RKO (cell line): ENCODE measurements around the gene CABP4.

Source experiments
- DNase-seq: peaks from one replicate; pipeline ENCODE4 v3.0.0-alpha.2; 2016; ENCODE audit warnings: low spot score

Gene CABP4

DNA sequence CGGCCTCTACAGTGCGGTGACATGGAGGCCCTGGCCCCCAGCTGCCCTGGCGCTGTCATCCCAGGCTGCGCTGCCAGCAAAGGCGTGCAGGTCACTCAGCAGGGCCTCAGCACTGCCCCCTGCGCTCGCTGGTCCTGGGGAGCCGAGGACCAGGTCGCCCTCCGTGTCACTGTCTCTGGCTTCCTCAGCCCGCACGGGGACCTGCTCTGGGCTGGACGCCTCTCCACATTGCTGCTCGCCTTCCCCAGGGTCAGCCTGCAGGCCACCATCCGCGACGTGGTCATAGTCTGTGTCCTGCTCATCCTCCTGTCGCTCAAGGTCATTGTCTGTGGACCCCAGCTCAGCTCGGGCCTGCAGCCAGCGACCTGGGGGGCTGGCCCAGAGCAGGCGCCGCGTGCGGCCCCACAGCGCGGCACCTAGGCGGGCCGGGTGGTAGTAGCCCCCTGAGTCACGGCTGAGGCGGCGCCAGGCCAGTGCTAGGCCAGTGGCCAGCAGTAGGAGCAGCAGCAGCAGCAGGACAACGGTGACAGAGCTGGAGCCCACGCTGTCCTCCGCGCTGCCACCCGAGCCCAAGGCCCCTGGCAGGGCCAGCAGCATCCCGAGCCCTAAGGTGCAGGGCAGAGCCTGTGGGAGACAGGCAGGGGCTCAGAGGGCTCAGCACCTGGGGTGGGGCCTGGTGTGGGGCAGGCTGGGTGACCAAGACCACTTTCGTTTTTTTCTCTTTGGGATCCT, 19.3 kb upstream of the CABP4 start:
- DNase-seq: no peak

DNA sequence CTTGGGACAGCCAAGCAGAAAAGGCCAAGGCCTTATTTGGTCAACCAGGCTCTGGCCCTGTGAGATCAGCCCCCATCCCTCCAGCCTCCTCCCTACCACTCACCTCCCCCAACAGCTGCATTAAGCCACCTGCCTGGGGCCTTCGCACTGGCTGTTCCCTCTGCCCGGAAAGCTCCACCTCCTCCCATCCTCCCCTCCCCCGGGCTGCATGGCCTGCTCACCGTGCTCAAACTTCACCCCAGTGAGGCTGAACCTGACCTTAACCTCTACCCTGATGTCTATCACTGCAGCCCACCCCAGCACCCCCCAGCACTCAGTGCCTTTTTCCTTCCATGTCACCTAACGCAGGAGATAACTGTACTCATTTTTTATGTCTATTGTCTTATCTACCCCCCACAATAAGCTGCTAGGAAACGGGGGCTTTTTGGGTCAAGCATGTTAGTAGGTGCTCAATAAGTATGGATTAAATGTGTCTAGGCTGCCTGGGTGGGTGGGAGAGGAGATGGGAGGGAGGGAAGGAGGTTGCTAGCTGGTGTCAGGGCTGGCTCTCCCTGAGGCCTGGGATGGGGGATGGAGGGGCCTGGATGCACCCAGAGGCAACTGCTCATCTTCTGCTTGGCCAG, 18.6 kb upstream of the CABP4 start:
- DNase-seq: no peak

DNA sequence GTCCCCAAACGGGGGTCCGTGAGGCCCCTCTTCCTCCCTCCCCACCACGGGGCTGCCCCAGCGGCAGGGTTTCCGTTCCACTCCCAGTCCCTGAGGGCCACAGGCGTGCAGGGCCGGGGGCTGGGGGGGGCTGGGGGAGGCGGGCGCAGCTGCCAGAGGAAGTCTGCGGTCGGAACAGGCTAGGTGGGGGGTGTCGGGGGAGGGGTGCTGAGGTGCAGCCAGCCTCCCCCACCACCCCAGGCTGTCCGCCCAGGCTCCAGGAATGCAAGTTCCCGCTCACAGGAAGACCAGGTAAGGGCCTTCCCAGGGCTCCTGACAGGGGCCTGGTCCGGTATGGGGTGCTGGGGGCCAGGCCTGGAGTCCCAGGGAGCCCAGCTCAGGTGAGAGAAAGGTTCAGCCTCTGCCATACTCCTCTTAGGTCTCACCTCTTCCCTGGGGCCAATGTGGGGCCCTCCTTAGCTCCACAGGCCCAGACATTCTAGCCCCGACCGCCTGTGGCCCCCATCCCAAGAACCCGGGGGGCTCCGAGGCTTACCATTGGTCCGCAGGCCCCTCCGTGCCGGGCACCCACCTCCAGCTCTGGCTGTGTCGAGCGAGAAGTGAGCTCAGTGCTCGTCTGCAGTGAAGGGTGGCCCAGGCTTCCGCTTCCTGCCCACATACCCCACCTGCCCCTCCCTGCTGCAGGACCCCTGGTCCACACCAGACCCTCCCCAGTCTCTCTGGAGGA, 17.9 kb upstream of the CABP4 start, which contains the start of gene PTPRCAP:
Gene PTPRCAP (minus strand): TSS at position 601 of the 727 bp plus-strand sequence. CDS start 63 bp downstream, at position 538.
- DNase-seq: no peak

DNA sequence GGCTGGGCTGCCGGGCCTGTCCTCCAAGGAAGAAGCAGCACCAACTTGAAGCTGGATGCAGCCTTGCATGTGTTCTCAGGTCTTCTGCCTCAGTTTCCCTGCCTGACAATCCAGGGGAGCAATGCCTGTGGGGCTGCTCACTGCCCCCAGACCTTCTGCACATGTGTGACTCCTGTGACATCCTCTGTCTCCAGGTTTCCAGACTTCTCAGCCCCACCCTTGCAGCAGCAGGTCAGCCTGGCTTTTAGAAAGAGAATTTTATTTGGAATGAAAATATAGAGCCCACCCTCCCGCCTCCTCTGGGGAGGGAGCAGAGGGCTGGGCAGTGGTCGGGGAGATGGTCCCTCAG, 17.4 kb upstream of the CABP4 start:
- no peak for DNase-seq

DNA sequence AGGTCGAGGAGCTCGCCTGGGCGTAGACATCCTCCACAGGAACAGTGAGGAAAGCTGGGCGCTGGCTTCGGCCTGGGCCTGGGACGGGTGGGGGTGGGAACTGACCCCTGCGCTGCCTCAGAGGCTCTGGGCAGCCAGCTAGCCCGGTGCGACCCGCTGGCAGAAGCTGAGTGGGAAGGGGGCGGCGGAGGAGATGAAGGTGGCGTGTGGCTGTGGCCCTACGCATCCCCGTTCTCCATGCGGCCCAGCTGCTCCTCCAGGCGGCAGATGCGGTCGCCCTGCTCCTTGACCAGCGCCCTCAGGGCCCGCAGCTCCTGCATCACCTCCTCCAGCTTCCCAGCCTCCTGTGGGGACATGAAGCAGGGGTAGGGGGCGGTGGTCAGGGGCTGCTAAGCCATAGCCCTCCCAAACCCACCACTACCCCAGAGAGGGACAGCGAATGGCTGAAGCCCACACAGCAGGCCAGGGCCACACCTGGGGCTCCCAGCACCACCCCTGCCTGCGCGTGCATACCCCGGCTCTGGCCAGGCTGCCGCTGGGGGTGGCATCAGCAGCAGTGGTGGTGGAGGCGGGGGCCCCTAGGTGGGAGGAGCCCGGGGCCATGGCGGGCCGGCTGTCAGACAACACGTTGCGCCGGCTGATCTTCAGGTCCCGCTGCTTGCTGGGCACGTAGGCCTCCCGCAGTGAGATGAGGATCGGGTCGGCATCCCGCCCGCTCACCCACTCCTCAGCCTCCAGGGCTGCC, 16.8 kb upstream of the CABP4 start:
- no peak for DNase-seq

DNA sequence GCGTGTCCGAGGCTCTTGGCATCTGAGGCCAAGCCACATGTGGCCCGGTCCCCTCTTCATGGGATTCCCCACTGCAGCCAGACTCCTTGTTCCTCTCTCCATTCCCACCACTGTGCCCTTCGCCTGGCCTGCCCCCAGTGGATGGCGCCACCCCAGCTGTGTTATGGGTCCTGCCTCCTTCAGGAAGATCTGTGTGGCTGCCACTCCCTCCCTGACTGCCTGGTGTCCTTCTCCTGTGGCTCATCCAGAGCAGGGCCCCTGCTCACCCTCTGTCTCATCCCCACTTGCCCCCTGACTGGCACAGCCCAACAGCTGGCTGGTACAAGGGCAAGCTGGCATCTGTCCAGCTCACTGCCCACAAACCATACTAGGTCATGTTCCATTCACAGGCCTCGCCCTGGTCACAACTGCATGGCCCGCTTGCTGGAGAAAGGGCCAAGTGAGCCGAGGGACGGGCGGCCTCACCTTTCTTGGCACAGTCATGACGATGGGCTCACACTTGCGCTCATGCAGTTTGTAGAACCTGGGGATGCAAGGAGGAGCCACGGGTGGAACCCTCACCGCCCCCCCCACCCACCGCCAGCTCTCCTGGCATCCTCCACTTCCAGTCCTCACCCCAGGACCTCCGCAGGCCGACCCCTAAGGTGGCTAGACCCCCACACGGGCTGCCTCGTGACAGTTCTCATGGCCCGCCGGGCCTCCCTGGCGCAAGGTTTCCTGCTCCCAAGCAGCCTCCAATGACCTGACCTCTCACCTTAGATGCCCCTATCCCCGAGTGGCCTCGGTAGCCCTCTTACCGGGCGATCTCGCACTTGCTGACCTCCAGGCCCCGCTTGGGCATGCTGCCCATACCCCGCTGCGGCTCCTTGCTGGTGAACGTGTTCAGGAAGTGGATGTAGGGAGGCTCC, 15.6 kb upstream of the CABP4 start:
- DNase-seq: peak; percentile 47

DNA sequence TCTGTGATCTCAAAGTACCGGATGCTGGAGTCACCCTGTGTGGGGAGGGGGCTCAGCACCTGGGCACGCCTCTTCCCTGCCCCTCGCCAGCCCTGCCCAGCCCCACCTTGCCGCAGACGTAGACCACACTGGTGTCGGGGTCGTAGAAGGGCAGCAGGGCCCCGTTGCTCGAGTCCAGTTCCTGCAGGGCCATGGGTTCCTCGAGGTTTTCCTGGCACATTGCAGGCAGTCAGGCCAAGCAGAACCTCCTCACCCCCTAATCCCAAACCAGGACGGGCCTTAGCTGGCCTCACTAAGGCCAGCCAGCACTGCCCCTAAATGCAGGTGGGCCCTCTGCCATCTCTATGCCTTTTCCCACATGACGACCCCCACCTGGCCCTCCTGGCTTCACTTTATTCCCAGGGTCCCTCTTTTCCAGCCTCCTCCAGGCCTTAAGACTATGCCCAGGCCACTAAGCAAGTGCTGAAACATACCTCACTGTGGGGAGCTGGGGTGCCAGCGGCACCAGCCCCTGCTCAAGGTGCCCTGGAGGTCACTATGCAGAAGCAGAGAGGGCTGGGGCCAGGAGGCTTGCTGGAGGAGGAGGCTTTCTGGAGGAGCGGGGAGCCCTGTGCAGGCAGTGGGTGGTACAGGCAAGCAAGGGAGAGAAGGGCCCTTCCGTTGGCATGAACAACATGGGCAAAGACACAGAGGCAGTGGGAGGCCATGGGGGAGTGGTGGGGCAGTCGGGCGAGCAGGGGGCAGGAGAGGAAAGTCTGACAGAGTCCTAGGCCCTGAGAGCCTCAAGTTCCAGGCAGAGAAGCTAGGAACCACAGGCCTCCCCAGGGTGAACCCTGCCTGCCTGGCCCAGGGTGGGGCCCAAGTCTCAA, 14.7 kb upstream of the CABP4 start:
- no peak for DNase-seq

DNA sequence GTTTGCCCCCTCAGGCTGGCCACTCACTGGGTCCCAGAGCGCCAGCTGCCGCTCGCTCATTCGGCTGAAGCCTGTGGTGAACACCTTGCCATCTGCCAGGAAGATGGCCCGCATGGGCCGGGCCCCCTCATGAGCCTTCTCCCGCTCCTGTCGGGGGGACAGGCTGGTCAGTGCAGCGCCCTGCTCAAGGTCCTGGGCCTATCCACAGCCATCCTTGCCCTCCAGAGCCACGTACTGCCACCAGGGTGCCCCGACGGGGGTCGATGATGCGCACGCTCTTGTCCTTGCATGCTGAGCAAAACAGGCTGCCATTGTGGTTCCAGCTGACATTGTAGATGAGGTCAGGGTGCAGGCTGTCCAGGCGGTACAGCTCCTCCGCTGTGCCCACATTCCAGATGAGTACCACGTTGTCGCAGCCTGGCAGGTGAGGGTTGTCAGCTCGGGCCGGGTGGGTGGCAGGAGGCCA, 14.0 kb upstream of the CABP4 start:
- DNase-seq: no peak

DNA sequence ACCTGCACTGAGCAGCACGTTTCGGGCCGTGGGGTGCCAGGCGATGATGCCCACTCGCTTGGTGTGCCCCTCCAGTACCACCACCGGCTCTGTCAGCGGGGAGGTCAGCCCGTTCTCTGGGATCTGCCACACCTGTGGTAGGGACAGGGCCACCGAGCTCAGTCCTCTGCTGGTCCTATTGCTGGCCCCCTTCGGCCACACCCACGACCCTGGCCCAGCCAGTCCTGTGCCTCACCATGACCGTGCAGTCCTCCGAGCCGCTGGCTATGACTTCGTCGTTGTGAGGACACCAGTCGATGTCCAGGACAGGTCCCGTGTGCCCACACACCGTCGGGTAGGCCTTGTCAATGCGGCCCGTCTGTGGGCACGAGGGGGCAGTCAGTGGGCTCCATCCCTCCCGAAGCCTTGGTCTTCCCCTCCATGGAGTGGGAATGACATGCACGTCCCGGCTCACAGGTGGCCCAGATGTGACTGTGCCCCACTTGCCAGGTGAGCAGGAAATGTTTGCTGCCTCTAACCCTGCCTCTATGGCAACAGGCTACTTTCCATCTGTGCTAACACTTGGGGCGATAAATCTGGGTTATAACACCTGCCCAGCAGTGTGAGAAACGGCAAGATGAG, 13.3 kb upstream of the CABP4 start:
- DNase-seq: no peak

DNA sequence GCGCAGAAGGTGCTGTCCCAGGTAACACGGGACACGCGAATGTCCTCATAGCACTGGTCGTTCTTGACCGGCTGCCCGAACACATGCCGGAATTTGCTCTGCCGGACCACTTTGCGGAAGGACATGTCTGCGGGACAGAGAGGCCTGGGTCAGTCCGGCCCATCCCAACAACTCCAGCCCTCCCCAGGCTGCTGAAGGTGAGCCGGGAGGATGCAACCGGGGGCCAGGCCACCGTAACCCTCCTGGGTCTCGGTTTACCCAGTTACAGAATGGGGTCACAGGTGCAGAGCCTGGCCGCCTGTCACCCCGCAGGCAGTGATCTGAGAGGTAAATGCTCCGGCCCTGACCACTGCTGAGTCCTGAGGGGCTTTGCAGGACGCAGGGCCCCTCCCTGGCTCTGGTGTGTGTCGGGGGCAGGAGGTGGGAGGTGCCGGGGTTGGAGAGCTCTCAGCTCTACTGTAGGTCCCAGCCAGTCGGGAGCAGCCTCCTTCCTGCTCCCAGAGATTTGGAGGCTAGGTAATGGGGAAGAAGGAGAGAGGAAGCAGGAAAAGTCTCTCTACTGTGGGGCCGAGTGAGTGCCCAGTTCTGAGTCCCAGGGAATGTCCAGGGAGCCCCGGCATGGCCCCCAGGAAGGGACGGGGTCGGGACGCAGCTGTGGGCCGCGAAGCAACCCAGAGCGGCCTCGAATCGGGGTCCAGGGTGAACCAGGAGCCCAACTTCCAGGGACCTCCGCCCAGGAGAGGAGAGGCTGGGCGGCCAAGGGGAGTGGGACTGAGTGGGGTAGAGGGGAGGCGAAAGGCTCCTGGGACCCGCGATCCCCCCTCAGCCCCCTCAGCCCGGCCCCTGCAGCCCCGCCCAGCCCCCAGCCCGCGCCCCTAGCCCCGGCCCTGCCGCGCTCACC, 12.4 kb upstream of the CABP4 start:
- DNase-seq: peak; percentile 26

DNA sequence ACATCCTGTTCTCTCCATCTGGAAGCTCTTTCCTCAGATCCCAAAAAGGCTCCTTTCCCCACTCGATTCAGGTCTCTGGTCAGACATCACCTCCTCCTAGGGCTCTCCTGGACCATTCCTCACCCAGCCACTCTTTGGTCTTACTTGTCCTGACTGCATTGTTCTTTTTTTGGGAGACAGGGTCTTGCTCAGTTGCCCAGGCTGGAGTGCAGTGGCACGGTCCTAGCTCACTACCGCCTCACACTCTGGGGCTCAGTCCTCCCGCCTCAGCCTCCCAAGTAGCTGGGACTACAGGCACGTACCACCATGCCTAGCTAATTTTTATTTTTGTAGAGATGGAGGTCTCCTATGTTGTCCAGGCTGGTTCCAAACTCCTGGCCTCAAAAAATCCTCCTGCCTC, 9.6 kb upstream of the CABP4 start:
- DNase-seq: no peak

DNA sequence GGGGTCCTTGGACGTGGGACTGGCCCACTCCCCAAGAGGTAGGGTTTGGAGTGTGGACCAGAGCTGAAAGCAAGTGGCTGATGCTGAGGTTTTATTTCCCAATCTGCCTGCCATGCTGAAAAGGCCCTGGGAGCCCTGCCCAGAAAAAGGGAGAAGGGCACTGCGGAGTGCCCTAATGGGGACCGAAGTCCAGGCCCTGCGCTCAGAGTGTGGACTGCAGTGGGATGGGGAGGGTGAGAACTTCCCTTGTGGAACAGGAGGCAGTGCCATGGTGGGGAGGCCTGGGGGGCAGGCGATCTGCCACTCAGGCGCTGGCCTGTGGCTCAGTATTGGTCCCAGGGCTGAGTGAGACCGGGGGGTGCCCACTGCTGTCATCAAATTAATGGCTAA, 6.9 kb upstream of the CABP4 start:
- DNase-seq: no peak

DNA sequence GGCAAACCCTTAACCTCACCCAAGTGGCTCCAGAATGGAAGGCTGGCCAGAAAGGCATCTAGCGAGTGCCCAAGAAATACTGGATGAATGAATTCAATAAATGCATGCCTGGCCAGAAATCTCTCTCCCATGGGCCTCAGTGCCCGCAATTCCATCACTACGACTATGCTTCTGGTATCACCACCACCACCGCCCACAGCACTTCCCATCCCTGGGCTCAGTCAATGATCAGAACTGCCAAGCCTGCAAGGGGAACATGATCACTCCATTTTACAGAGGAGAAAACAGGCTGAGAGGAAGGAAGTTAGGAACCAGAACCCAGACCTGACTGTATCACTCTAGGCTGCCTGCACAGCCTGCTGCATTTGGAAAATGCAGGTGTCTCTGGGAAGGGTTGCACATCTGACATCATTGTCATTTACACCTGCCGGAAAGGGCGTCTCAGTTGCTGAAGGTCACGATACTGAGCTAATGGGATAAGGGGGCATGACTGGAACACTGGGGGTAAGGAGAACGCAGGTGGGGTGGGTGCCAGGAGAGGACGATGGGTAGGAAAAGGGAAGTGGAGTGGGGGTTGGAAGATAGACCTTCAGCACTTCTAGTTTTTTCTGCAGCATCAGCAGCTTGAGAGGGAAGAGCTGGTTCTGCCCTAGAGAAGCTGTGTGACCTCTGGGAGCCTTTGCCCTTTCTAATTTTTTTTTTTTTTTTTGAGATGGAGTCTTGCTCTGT, 5.9 kb upstream of the CABP4 start:
- DNase-seq: no peak

DNA sequence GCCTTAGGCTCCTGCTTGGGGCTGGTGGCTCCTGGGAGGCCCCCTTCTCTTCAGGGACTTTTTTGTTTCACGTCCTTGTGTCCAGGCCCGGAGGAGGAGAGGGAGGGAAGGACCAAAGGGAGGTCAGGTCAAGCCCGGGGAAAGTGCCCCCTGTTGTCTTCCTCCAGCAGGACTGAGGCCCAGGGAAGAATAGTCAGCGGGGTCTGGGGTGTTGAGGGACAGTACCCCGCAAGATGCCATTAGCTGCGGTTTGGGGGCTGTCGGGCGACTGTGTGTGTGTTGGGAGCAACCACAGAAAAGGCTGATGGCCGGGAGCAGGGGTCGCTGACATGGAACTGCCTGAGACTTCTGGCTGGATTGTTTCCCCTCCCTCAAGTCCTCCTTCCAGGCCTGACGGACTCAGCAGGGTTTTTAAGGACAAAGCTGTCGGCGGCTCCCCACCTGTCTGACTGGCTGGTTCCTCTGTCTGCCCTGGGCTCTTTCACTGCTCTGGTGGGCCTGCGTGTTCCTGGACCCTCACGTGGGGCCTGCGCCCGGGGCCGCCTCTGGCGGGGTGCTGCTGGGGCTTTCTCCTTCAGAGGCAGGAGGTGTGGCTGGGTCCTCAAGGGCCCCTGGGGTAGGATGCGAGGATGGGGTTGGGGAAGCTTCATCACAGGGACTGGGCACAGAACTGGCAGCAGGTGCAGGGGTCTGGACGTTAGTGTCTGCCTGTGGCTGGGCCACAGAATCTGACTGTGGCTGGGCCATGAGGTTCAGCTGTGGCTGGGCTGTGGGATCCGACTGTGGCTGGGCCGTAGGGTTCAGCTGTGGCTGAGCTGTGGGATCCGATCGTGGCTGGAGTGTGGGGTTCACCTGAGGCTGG, 4.1 kb upstream of the CABP4 start:
- DNase-seq: no peak

DNA sequence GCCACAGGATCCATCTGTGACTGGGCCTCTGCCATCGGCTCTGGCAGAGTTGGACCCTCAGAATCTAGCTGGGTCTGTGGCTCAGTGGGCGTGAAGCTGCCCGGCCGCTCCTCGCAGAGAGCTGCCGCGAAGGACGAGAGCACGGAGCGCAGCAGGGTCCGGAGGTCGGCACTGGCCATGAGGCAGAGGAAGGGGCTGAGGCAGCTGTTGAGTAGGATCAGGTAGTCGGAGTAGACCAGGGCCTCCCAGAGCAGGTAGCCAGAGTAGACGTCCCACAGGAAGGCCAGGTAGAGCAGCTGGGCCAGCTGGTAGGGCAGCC, 3.5 kb upstream of the CABP4 start:
- no peak for DNase-seq

DNA sequence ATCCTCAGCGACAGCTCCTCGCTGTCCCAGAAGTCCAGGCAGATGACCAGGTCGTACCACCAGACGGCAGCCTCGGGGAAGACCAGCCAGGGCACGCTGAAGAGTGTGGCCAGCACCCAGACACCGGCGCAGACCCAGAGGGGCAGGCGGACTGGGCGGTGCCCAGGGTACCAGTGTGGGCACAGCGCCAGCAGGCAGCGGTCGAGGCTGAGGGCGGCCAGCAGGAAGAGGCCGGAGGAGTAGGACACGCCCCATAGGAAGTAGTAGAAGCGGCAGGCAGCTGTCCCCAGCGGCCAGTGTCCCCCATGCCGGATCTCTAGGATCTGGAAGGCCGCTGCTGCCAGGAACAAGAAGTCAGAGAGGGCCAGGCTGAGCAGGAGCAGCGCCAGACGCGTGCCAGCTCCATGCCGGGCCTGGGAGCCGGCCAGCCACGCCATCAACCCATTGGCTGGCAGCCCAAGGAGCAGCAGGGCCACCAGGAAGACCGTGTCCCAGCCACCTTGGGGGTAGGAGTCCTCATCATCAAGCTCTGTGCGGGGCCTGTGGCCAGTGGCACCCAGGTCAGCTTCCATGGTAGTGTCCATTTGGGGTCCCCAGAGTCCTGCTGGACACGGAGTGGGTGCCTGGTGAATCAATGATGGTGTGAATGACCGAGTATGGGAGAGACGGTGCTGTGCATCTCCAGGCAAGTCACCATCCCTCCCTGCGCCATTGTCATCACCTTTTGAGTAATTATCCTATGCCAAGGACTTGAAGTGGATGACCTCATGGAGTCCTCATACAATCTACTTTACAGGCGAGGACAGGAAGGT, 2.8 kb upstream of the CABP4 start, which contains the start of gene GPR152:
Gene GPR152 (minus strand): TSS at position 589 of the 812 bp plus-strand sequence. CDS start 5 bp downstream, at position 584.
- no peak for DNase-seq
